Cerebellar nuclear complex (tissue), 1 donor: Measurements from ENCODE around the gene NCF2.

Experiments used
- DNase-seq, 2 experiments: peaks; one replicate each; lab custom pipeline; 2025; lab: John Stamatoyannopoulos, UW

Gene NCF2

DNA sequence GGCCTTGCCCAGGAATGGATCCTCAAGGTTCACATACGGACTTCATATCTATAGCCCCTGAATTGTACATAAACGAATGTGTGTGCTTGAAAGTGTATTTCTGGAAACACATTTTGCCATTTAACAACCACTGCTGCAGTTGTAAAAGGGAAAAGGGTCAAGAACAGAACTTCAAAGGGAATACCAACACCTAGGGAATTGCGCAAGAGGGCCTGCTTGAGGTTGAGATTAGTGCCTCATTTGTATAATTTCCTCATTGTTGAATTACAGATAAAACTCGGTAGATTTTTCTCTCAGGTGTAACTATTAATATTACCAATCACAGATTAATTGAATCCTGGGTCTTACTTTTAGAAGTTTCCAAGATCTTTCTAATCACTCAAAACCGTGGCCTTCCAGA, 6.1 kb downstream of the NCF2 start:
- no peak for DNase-seq

DNA sequence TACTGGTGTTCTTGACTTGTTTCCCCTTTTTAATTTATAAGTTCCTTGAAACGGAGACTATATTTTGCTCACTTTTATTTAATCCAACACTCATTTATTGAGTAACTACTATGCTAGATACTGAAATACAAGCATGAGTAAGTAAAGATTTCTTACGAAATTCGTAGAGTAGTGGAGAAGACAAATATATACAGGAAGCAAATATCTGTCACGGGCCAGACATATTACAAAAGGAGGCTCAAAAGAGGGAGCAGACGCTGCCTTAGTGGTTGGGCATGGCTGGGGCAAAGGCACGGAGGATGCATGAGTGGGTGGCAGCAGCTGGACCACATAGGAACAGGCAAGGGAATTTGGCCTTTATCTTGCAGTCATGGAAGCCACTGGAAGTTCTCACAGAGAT, 6.8 kb downstream of the NCF2 start:
- DNase-seq = no peak

DNA sequence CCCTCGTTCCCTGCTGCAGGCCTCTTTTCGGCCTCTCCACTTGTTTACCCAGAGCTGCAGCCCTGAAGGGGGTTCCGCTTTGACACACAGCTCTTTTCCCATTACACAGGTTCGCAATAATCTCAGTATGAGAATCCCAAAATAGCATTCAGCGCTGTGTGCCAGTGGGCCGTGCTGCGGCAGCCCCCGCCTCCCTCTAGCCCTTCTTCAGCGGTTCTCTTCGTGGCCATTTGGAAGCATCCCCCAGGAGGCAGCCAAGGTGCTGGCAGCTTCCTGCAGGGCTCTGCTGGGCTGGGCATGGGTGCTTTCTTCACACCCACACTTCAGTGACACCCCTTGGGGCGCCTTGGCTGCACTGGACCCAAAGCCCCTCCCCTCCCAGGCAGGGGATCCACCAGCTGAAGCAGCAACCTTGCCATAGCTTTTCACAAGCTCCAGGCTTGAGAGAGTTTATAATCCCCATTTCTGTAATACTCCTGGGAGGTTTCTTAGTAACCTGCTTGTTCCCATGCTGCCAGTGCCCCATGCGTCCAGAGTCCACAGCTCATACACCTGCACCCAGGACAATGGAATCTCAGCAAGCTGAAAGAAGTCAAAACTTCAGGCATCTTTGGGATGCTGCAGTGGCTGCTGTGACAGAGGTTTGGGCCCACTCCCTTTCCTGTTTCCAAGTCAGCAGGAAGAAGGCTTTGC, 8.1 kb downstream of the NCF2 start:
- no peak for DNase-seq

DNA sequence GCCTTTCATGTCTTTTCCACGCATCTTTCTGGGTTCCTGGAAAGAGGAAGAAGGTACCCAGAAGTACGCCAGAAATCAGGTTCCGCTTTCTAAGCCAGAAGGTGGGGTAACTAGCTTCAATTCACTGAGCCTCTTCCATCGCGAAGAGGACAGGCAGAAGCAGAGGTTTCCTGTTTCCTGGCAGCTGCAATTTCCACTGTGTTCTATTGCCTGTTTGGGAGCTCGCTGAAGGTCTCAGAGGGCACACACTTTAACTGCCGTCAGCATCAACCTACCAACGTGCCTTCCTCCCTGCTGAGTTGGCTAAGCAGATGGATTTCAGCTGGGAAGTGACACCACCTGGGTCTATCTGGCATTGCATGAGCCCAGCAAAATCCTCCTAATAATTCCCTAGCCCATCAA, 10.0 kb downstream of the NCF2 start:
- DNase-seq = no peak

DNA sequence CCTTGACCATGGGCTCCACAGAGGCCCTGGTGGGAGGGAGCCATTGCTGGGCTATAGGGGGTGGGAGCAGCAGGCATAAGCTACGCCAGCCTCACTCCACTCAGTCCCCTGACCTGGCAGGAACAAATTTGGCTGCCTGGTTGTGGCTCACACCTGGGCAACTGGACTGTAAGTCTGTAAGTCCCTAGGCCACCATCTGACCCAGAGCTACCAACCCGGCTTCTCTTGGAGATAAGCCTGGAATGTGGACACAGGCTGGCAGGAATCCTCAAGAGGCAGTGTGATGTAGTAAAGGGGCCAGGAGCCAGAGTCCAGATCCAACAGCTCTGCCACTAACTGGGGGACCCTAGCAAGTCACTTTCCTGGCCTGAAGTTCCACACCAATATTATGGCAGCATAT, 11.4 kb downstream of the NCF2 start:
- no peak for DNase-seq

DNA sequence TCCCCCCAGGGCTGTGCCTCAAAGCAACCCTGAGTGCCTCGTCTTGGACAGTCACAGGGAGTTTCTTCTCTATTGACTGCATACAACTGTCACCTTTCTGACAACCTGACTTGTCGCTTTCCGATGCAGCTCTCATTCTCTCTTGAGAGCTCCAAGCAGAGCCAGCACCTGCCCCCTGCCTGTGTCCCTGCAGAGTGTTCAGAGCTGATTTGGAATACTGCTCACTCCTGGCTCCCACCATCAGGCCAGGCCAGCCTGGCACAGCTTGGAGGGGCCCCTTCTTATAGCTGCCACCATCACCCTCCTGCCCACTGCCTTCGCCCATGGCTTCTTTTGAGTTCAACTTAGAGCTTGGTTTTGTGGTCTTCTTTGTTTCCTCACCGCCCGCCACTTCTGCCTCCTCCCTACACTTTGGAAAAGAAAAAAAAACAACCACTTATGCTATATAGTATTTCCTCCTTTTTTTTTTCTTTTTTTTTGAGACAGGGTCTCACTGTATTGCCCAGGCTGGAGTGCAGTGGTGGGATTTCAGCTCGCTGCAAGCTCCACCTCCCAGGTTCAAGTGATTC, 12.3 kb downstream of the NCF2 start:
- DNase-seq = no peak

DNA sequence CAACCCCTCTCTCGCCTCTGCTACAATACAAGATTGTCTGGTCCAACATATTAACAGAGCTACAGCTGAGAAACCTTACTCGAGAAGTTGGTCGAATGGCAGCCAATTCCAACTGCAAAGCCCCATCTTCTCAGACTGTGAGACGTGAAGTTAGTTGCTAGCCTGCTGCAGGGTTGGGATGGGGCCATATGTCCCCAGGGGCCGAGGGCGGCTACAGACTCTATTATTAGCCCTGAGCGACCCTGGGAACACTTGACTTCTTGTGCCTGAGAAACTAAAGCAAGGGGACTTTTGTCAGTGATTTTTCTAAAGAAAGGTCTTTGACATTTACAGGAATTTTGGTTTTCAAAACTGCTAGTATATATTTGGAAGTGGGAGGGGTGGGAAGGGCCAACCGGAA, 13.7 kb downstream of the NCF2 start:
- DNase-seq = no peak

DNA sequence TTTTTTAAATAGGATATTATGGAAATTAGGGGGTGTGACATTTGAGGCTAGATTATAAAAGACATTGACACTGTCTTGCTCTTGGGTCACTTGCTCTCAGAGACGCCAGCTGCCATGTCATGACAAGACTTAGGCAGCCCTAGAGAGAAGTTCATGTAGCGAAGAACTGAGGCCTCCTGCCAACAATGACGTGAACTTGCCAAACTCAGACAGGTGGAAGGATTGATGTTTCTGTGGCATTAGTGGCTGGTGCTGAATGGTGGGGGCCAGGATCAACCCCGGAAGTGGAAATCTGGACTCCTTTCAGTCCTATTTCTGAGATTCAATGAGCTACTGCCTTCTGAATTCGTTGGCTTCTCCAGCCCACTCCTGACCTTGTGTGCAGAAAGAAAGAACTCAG, 14.7 kb downstream of the NCF2 start:
- DNase-seq = no peak

DNA sequence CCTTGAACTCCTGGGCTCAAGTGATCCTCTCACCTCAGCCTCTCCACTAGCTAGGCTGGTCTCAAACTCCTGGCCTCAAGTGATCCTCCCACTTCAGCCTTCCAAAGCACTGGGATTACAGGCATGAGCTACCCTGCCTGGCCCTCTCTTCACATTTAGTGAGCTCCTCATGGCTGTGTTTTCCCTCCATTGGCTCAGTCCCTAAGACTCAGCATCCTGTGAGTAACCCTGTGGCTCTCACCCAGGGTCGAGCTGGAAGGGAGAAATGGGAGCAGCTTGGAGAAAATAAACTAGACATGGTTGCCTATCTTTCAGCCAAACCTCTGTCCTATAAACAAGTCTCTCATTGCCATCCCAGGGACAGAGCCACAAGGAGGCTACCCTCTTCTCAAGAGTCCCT, 17.5 kb downstream of the NCF2 start:
- no peak for DNase-seq

DNA sequence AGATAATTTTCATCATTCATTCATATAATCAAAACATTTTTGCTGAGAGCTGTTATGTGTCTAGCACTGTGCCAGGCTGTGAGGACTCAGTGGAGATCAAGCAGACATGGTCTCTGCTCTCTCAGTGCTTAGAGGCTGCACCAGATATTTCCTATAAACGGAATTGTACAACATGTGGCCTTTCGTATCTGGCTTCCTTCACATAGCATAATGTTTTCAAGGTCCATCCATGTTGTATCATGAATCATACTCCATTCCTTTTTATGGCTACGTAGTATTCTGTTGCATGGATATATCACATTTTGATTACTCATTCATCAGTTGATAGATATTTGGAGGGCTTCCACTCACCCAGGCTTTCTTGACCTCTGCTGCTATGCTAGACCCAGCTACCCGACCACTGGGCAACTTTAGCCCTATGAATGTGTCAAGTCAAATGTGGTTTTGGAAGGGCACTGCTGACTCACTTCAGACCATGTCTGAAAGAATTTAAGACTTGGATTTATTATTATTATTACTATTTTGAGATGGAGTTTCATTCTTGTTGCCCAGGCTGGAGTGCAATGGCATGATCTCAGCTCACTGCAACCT, 18.5 kb downstream of the NCF2 start:
- DNase-seq = no peak

DNA sequence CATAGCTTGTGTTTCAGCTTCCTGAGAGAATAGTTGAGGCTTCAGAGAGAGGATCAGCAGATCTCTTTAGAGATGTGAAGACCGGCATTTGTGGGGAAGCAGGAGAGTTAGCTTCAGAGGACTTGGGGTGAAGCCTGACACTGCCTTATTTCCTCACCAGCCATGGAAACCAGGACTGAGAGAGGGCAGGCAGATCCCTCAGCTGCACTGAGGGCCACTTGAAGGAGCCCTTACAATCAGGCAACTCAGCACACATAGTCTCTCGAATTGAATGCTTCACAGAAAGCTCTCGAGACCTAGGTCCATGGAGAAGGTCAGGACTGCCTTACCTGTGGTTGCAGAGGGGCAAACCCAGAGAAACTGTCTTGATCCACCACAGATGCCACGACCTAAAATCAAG, 19.8 kb downstream of the NCF2 start:
- no peak for DNase-seq

DNA sequence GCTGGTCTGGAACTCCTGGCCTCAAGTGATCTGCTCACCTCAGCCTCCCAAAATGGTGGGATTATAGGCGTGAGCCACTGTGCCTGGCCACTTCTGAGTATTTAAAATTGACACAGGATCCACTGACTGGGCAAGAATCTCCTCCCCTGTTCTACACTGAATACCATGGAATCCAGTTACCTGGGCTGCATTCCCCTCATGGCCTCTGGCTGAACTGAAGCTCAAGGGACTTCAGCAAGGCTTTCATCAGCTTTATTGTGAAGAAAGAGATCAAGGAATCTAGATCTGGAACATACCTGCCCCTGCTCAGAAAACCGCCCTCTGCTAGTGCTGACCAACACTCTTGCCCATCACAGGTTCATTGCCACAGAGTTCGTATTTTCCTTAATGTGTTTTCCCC, 20.5 kb downstream of the NCF2 start:
- DNase-seq = no peak

DNA sequence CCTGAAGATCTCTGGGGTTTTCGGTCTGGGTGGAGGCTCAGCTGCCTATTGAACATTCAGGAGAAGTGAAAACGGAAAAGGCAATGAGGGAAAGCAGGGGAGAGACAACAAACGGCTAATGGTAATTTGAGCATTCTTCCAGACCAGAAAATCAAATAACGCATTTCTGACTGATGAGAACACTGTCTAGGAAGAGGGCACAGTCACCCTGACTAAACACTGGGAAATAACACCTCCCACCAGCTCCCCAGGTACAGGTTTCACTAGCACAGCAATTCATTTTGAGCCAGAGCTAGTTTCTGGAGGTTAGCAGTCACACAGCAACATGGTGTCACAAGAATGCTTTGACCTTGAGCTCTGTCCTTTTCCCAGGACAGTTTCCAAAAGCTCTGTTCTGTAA, 21.1 kb downstream of the NCF2 start:
- DNase-seq = no peak

DNA sequence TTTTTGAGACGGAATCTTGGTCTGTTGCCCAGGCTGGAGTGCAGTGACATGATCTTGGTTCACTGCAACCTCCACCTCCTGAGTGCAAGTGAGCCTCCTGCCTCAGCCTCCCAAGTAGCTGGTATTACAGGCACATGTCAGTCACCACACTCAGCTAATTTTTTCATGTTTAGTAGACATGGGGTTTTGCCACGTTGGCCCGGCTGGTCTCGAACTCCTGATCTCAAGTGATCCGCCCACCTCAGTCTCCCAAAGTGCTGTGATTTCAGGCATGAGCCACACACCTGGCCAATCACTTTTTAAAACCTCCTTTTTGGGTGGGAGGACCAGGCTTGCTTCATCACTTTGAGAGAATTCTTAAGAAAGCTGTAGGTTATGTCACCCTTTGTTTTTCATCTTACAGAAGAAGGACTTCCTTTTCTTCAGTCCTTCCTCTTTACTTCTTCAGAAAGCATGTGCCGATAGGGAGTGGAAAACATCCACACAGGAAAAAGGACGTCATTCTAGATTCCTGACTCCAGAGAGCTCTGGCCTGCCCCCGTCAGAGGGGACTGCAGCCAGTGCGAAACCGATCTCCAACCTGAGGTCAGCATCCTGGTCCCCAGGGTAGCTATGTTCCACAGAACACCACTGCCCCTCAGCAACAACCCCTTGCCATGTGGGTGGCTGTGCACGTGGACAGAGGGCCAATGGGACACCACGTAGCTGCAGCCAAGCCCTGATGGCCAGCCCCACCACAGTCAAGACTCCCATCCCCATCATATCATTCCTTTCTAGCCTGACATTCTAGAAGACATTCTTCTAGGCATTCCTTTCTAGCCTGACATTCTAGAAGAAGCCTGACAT, 21.9 kb downstream of the NCF2 start:
- DNase-seq = no peak

DNA sequence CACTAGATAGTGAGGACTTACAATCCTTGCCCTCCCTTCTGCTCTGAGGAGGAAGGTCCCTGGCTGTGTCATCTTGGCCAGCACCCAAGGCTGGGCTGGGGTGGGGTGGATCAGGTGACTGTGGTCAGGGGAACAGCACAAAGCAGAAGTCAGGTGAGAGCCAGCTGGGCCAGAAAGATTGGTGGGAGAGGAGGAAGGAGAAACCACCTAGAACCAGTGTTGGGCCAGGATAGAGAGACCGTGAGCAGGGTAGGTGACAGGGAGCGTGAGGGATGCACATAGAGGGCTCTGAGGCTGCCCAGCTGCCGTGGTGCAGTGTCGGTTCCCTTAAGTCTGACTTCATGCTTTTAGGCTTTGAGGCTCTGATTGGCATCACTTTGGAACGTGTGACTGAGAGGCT, 22.7 kb downstream of the NCF2 start:
- no peak for DNase-seq

DNA sequence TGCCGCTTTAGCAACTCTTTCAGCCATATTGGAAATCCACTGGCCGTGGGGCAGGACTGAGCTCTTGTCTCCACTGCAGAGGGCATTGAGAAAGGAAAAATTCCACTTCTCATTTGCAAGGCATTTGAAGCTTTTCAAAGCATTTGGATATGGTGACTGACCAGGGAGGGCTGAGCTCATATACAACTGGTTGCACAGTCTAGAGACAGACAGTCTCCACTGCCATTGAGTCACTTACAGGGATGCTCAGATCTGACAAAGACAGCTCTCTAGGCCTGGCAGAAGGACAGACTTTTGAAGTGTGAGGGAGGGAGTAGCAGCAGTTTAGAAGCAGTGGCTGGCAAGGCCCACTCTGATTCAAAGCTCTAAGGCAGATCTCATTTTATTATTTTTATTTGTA, 24.2 kb downstream of the NCF2 start:
- no peak for DNase-seq

DNA sequence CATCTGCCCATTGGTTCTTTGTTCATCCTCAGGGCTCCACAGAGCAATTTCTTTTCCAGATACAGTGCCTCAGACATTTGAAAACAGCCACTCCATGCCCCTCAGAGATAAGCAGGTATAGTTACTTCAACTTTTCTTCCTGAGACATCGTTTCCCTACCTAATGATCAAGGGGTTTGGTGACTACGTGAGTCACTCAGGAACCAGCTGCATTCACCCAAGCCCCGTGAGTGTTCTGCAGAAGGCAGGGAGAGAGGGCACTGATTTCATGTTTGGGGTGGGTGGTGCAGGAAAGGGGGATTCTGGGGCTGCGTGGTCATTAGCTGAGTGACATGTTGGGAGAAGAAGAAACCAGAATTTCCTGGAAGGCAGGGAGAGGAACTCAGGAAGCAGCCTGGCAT, 25.0 kb downstream of the NCF2 start:
- no peak for DNase-seq

DNA sequence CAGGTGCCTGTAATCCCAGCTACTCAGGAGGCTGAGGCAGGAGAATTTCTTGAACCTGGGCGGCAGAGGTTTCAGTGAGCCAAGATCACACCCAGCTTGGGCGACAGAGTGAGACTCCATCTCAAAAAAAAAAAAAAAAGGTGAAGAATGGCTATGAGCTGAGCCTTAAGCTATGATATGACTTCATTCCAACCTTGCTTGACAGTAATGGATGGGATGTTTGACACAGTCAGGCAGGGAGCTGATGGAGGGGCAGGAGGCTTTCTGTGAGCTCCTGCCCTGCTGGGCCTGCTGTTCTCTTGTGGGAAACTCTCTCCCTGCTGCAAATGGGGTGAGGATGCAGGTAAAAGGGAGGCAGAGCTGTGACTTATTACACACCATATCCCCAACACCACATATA, 27.6 kb downstream of the NCF2 start:
- no peak for DNase-seq

DNA sequence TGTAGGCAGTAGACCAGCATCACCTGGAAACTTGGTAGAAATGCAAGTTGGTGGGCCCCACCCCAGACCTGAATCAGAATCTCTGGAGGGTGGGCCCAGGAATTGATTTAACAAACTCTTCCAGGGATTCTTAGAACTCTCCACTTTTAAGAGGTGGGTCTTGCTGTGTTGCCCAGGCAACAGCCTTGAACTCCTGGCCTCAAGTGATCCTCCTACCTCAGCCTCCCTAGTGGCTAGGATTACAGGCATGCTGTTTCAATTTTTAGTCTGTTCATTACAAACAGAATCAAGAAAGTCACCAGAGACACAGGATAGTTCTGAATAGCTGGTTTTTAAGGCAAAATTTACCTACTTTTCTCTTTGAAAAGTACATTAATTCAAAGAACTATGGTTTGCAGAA, 31.2 kb downstream of the NCF2 start:
- no peak for DNase-seq

DNA sequence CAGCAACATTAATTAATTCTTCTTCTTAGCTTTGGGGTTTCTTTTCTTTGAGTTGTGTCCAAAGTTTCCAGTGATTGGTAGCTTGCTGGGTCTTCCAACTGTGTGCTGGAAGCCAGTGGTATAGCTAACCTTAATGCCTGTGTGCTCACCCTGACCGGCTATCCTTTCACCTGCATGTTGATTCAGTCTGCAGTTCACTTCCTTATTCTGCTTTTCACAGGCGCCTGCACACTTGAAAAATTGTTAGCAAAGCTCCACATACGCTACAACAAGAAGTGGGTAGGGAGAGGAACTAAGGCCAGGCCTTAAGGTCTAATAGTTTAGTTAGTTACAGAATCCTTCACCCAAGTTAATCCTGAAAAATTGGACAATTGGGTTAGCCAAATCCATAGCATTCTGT, 35.7 kb downstream of the NCF2 start:
- DNase-seq = no peak

DNA sequence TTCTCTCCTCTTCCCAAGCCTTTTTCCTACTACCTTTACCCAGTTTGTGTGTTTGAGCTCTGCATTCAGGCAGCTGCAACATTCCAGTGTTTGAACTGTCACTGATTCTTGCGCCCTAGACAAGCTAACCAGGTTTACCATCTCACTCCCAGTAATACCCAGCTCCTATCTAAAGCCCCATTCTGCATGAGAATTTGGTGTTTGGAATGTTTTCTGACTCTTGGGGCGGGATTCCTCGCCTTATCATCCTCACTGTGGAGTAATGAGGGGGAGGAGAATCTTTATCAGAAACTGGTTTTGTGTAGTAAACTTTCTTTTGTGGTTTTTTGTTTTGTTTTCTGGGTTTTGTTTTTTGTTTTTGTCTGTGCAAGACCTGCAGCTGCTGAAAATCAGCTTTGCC, 36.5 kb downstream of the NCF2 start:
- no peak for DNase-seq

DNA sequence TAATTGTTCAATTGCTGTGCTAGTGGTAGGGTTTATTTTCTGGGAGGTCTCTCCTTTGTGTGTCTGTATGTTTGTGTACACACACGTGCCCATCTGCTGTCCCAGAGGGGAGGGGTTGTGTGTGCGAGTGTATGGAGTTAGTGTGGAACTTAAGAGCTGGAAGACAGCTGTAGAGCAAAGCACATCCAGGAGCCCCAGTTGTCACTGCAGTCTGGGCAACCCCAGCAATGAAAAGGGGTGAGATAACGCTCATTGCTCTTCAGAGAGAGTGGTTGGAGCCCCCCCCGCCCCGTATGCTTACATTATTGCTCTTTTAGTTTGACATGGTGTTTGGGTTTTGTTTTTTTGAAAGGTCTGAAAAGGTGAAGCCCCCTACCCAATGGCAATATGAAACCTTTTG, 36.9 kb downstream of the NCF2 start:
- DNase-seq = no peak

DNA sequence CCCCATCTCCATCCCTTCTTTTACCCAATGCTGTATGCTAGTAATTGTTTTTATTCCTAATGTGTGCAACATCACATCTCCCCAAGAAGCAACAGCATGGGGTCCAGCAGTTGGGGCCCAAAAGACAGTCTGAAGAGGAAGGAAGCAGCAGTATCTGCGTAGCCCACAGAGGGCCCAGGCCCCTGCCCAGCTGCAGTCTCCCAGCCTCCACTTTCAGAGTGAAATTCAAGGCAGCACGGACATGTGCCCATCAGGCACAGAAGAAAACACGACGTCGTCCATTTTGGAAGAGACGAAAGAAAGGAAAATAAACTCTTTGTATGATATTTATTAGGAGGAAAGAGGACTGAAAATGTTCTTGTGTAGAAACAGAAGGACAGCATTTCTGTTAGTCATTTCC, 37.4 kb downstream of the NCF2 start:
- DNase-seq = no peak
